ENCODE results near the gene LHFPL6. TPM values are rescaled to one million over a fixed set of nuclear protein-coding genes. Genes with fewer than 3 reads are reported as not detected.

The LHFPL6 gene
- total RNA-seq, 1 donor = 57.9 TPM

GRCh38 chr13:39298951-39299350, 304.0 kb downstream of the LHFPL6 start:
- no peak for TF ChIP-seq CTCF (IDR thresholded peaks at IDR 0.05; ENCODE audit: insufficient read depth, low read depth, low read length)
- no peak overlapping the region for H3K4me3 ChIP-seq (ENCODE audit: low read depth, low read length)
- no peak for DNase-seq (ENCODE audit: low read depth)

GRCh38 chr13:39297664-39298171, 305.3 kb downstream of the LHFPL6 start:
- TF ChIP-seq CTCF (IDR thresholded peaks at IDR 0.05; ENCODE audit: insufficient read depth, low read depth, low read length) = no peak
- no peak for DNase-seq (ENCODE audit: low read depth)
- H3K4me3 ChIP-seq (ENCODE audit: low read depth, low read length) = no peak overlapping the region

GRCh38 chr13:39297023-39297422, 306.0 kb downstream of the LHFPL6 start:
- H3K4me3 ChIP-seq (ENCODE audit: low read depth, low read length) = no peak overlapping the region
- TF ChIP-seq CTCF (IDR thresholded peaks at IDR 0.05; ENCODE audit: insufficient read depth, low read depth, low read length) = no peak
- no peak for DNase-seq (ENCODE audit: low read depth)

GRCh38 chr13:39296193-39296592, 306.8 kb downstream of the LHFPL6 start:
- no peak for DNase-seq (ENCODE audit: low read depth)
- TF ChIP-seq CTCF (IDR thresholded peaks at IDR 0.05; ENCODE audit: insufficient read depth, low read depth, low read length) = no peak
- no peak overlapping the region for H3K4me3 ChIP-seq (ENCODE audit: low read depth, low read length)

Other genes with a start within 250 kb of the LHFPL6 start
- gene COG6, start 52.5 kb upstream of the LHFPL6 start, total RNA-seq = 44.8 and 67.4 TPM in 2 replicates

Measured in fibroblast of villous mesenchyme (primary cell).